MM.1S (cell line): Measurements from ENCODE around the gene THAP7.

Source experiments
- DNase-seq: peaks from one replicate; pipeline ENCODE4 v3.0.0-alpha.2; 2015
- H2AFZ ChIP-seq: fragments of 300-600 bp; sonication (generic); 2 replicates; pipeline ENCODE4 v1.6.0; 2016; ENCODE audit warnings: antibody characterized with exemption, low read length
- H3F3A ChIP-seq: fragments of 300-600 bp; sonication (generic); 2 replicates; pipeline ENCODE4 v1.6.1; 2016; ENCODE audit warnings: mild to moderate bottlenecking, antibody characterized with exemption, low read length, moderate library complexity, mixed read lengths; ENCODE audit not compliant: insufficient read depth
- H3K27ac ChIP-seq: fragments of 300-600 bp; sonication (generic); 2 replicates; pipeline ENCODE4 v1.5.1; 2016; ENCODE audit warnings: mild to moderate bottlenecking, low read length
- H3K27me3 ChIP-seq: fragments of 300-600 bp; sonication (generic); replicated peaks from 2 replicates; pipeline ENCODE4 v1.6.0; 2016; ENCODE audit warnings: low read length; ENCODE audit not compliant: insufficient read depth
- H3K36me3 ChIP-seq: fragments of 300-600 bp; sonication (generic); replicated peaks from 2 replicates; pipeline ENCODE4 v1.6.1; 2016; ENCODE audit warnings: mild to moderate bottlenecking, low read length, mixed read lengths; ENCODE audit not compliant: insufficient read depth
- H3K4me1 ChIP-seq: fragments of 300-600 bp; sonication (generic); 2 replicates; pipeline ENCODE4 v1.6.1; 2016; ENCODE audit warnings: low read length, mixed read lengths
- H3K4me2 ChIP-seq: fragments of 300-600 bp; sonication (generic); 2 replicates; pipeline ENCODE4 v1.6.0; 2016; ENCODE audit warnings: low read depth, low read length
- H3K4me3 ChIP-seq: fragments of 300-600 bp; sonication (generic); 2 replicates; pipeline ENCODE4 v1.5.1; 2016; ENCODE audit warnings: low read length, mixed read lengths
- H3K79me2 ChIP-seq: fragments of 300-600 bp; sonication (generic); 2 replicates; pipeline ENCODE4 v1.6.1; 2016; ENCODE audit warnings: mixed run types, low read length, mixed read lengths
- H3K9ac ChIP-seq: fragments of 300-600 bp; sonication (generic); 2 replicates; pipeline ENCODE4 v1.6.1; 2016; ENCODE audit warnings: low read length, mixed read lengths
- H3K9me2 ChIP-seq: fragments of 300-600 bp; sonication (generic); replicated peaks from 2 replicates; pipeline ENCODE4 v1.6.1; 2016; ENCODE audit warnings: mild to moderate bottlenecking, low read length, mixed read lengths; ENCODE audit not compliant: insufficient read depth
- H3K9me3 ChIP-seq: fragments of 300-600 bp; sonication (generic); replicated peaks from 2 replicates; pipeline ENCODE4 v1.6.1; 2016; ENCODE audit warnings: mild to moderate bottlenecking, low read length, mixed read lengths; ENCODE audit not compliant: insufficient read depth
- H4K20me1 ChIP-seq: fragments of 300-600 bp; sonication (generic); 2 replicates; pipeline ENCODE4 v1.6.1; 2016; ENCODE audit warnings: mild to moderate bottlenecking, low read length, moderate library complexity, mixed read lengths; ENCODE audit not compliant: insufficient read depth
- CTCF ChIP-seq: fragments of 300-600 bp; sonication (generic); IDR thresholded peaks from 2 replicates; pipeline ENCODE4 v1.5.1; 2016; ENCODE audit warnings: antibody characterized with exemption, low read length, mixed read lengths
- EZH2 ChIP-seq: fragments of 300-600 bp; sonication (generic); optimal IDR thresholded peaks from 2 replicates; pipeline ENCODE3; 2017; ENCODE audit warnings: low read depth, mild to moderate bottlenecking, antibody characterized with exemption, low read length, mixed read lengths
- EZH2phosphoT487 ChIP-seq: fragments of 300-600 bp; sonication (generic); IDR thresholded peaks from 2 replicates; pipeline ENCODE4 v1.6.1; 2018; ENCODE audit warnings: antibody characterized with exemption, low read length

THAP7 gene

GRCh38 chr22:20979940-20980453, 21.9 kb downstream of the THAP7 start:
- Histone ChIP-seq H3K9me2 (no peaks in the 10 kb centered on the region), H3K36me3 (no peaks in the 10 kb centered on the region), H3K4me2 (no peak overlapping the region), H4K20me1 (no peaks in the 10 kb centered on the region), H3K79me2 (peaks cover 17% of the 10 kb centered on the region), H3K27ac (no peak overlapping the region), H3K27me3 (peaks cover 21% of the 10 kb centered on the region; the same call in 1 of the 2 replicates), H3K9me3 (no peaks in the 10 kb centered on the region), H3K4me3 (no peak overlapping the region), H3F3A (no peaks in the 10 kb centered on the region), H3K4me1 (peaks cover 13% of the 10 kb centered on the region; the same call in 1 of the 2 replicates), H2AFZ (no peak overlapping the region), H3K9ac (no peak overlapping the region)
- no peak for TF ChIP-seq EZH2phosphoT487
- no peak for TF ChIP-seq EZH2
- no peak for TF ChIP-seq CTCF
- no peak for DNase-seq

GRCh38 chr22:20979243-20979809, 22.6 kb downstream of the THAP7 start:
- Histone ChIP-seq H3K36me3 (no peaks in the 10 kb centered on the region), H4K20me1 (no peaks in the 10 kb centered on the region), H3K79me2 (peaks cover 17% of the 10 kb centered on the region), H3K9me2 (no peaks in the 10 kb centered on the region), H2AFZ (no peak overlapping the region), H3K27ac (no peak overlapping the region), H3K4me1 (peaks cover 13% of the 10 kb centered on the region; the same call in 1 of the 2 replicates), H3K9ac (no peak overlapping the region), H3K4me2 (no peak overlapping the region), H3K9me3 (no peaks in the 10 kb centered on the region), H3K4me3 (no peak overlapping the region), H3F3A (no peaks in the 10 kb centered on the region), H3K27me3 (peaks cover 28% of the 10 kb centered on the region; the same call in 1 of the 2 replicates)
- no peak for TF ChIP-seq CTCF
- no peak for TF ChIP-seq EZH2phosphoT487
- TF ChIP-seq EZH2, result no peak
- DNase-seq, result no peak

- Histone ChIP-seq H3K9me2 (no peaks in the 10 kb centered on the region), H3K9me3 (no peaks in the 10 kb centered on the region), H3K27ac (no peak overlapping the region), H3F3A (no peaks in the 10 kb centered on the region), H3K4me1 (peaks cover 12% of the 10 kb centered on the region; the same call in 1 of the 2 replicates), H3K9ac (no peak overlapping the region), H2AFZ (no peak overlapping the region), H3K79me2 (peaks cover 12% of the 10 kb centered on the region; the same call in 1 of the 2 replicates), H3K4me3 (no peak overlapping the region), H3K27me3 (peaks cover 37% of the 10 kb centered on the region), H3K36me3 (no peaks in the 10 kb centered on the region), H3K4me2 (no peak overlapping the region), H4K20me1 (no peaks in the 10 kb centered on the region)
- DNase-seq, result no peak
- TF ChIP-seq EZH2 (no peak), CTCF (no peak), EZH2phosphoT487 (no peak)
Observed at GRCh38 chr22:20978419-20978818, 23.5 kb downstream of the THAP7 start.
